H1 (cell line): ENCODE data around the gene OR5V1. TPM values are rescaled to one million over a fixed set of nuclear protein-coding genes. Genes with fewer than 3 reads are reported as not detected.

Source experiments
- SAP30 ChIP-seq: fragments of 300-600 bp; sonication (generic); IDR thresholded peaks from 2 replicates; pipeline ENCODE4 v1.7.1; 2012; ENCODE audit warnings: low read length, moderate library complexity, mild to moderate bottlenecking, inconsistent platforms; ENCODE audit not compliant: insufficient read depth, insufficient replicate concordance
- TAF7 ChIP-seq: optimal IDR thresholded peaks from 2 replicates; pipeline ENCODE3; 2011; ENCODE audit warnings: low read depth, mild to moderate bottlenecking, inconsistent platforms, low read length, moderate library complexity, borderline replicate concordance
- polyA plus RNA-seq, 7 experiments: library from polyadenylated mRNA; depleted of rRNA in 3 of 7; stranded (reverse) in 5 of 7; unstranded in 2 of 7; fragments of >200 nt in 5 of 7; fragments of 200-250 nt in 2 of 7; gene quantifications; 1 replicate in 5 of 7; 2 replicates in 1 of 7; 4 replicates in 1 of 7; pipeline versions ENCODE4 v1.2.1 to v1.2.3, GENCODE V29; 2011 to 2013; ENCODE audit warnings: missing spikeins in 2 of 7, mixed read lengths in 2 of 7
- total RNA-seq: library from RNA; stranded (reverse); fragmentation: NEBNext Ultra II Directional; extraction: Animal tissue kit (Norgen Biotek cat#: 25700); gene quantifications from 2 replicates; pipeline ENCODE4 v1.2.1, GENCODE V29; 2021

The OR5V1 gene
- total and polyA plus RNA-seq, 2 of the 8 experiments (the other 6 are each of a cell fraction or from before 2014, with no cell fraction given): not detected

GRCh38 chr6:29336269-29336668 is 32.4 kb downstream of the OR5V1 start (continued):
- TF ChIP-seq TAF7 (no peak), SAP30 (no peak)
